GM21825 (cell line): Measurements from ENCODE around the gene TMEM240.
"Not testable (repeated sequence)": the region's sequence is repeated elsewhere in the genome, so short reads cannot be mapped to it uniquely, and the experiment has no call there.

Experiments used
- ATAC-seq: cut with Tn5 transposase; IDR thresholded peaks from one replicate; pipeline ENCODE4 v1.9.1; 2021; ENCODE audit warnings: mild to moderate bottlenecking, moderate library complexity; ENCODE audit not compliant: unreplicated experiment

The TMEM240 gene

DNA sequence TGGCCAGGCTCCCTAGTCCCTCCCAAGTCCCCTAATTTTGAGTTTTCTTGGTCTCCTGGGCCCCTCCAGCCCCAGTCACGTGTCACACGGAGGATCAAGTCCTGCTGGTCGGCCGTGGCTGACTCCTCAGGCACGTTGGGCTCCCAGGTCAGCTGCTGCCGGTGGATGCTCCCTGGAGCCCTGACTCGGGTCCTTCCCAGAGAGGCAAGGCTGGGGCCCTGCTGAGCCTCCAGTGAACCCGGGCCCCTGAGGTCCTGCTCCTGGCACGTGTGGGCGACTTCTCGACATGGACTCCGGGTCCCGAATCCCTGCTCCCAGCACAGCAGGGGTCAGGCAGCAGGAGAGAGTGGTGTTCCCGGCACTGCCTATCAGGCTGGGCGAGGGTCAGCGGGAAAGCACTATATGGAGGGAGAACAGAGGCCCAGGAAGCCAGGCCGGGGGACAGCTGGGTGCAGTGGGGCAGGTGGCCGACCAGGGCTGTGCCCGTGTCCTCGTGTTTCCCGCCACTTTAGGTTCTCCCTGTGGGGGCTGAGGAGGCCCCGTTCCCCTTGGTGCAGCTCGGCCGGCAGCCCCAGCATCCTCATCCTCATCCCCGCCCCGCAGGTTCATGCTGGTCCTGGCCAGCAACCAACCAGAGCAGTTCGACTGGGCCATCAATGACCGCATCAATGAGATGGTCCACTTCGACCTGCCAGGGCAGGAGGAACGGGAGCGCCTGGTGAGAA, 13.2 kb downstream of the TMEM240 start:
- no peak for ATAC-seq

DNA sequence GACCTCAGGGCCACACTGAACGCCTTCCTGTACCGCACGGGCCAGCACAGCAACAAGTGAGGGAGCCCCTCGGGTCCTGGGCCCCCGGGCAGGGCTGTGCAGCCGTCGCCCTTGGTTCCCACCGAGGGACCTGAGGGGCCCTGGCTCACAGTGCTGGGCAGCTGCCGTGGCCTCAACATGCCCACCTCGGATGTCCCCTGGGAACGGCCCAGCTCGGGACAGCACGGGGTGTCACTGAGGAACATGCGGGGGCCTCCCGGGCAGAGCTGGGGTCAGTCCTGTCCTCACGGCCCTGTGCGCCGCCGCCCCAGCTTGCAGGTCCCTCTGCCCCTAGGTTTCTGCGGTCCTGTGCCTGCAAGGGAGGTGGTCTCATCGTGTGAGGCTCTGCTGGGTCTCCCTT, 13.9 kb downstream of the TMEM240 start:
- ATAC-seq, result not testable (repeated sequence)

GRCh38 chr1:1524750-1525383, 15.6 kb downstream of the TMEM240 start:
- ATAC-seq, result not testable (repeated sequence)

DNA sequence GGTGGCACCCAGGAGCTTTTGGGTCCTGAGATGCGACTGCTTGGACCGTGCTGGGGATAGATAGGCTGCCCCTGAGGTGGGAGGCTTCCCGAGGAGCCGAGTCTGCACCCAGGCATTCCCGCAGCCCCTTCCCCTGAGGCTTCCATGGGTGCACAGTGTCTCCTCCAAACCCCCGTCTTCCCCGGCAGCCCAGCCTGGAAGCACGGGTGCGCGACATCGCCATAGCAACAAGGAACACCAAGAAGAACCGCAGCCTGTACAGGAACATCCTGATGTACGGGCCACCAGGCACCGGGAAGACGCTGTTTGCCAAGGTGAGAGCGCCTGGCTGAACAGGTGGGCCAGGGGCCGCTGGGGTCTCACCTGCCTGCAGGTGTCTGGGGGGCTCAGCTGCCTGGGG, 16.8 kb downstream of the TMEM240 start:
- ATAC-seq, result not testable (repeated sequence)

DNA sequence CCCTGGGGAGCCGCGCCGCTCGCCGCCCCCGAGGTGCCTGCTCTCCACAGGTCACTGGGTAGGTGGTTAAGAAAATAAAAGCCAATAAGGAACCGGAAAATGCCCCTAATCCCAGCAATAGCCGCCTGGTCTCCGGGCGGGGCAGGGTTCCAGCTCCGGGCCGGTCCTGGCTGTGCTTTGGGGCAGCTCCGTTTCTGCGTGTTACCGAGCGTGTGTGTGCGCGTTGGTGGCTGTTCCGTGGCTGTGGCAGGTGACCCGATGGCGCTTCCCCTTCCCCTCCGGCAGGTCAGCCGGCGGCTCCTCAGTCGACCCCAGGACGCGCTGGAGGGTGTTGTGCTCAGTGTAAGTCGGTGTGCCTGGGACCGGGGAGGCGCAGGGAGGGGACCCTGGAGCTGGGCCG, 17.2 kb downstream of the TMEM240 start:
- ATAC-seq, result not testable (repeated sequence)

DNA sequence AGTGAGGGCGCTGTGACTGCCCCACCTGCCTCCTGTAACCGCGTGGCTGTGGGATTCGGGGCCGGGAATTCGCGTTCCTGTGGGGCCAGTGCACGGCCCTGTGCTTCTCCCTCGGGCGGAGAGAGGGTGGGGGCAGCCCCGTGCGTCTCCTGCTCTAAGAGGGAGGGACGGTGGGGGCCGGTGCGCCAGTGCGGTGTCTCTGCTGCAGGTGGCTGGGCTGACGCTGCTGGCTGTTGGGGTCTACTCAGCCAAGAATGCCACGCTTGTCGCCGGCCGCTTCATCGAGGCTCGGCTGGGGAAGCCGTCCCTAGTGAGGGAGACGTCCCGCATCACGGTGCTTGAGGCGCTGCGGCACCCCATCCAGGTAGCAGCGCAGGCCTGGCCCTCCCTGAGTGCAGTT, 17.9 kb downstream of the TMEM240 start:
- ATAC-seq, result not testable (repeated sequence)

- ATAC-seq, result no peak
Observed at GRCh38 chr1:1521331-1521730, 19.1 kb downstream of the TMEM240 start.

DNA sequence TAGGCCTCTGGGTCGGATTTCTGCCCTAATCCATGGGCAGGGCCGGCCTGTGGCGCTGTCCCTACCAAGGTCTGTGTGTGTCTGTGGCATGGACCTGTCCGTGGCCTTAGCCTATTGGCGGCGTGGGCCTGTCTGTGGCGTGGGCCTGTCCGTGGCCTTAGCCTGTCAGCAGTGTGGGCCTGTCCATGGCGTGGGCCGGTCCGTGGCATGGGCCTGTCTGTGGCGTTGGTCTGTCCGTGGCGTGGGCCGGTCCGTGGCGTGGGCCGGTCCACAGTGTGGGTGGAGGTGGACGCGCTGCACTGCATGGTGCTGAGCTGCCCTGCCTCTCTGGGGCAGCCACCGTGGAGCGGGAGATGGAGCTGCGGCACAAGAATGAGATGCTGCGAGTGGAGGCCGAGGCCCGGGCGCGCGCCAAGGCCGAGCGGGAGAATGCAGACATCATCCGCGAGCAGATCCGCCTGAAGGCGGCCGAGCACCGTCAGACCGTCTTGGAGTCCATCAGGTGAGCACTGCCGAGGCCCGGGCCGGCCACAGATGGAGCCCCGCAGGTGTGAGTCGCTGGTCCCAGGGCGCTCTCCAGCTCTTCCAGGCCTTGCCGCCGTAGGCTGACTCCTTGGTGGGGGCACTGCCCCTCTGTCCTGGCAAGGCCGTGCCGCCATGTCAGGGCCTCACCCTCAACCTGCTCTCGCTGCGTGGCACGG, 20.5 kb downstream of the TMEM240 start:
- not testable (repeated sequence) for ATAC-seq

GRCh38 chr1:1518621-1519007, 21.8 kb downstream of the TMEM240 start:
- not testable (repeated sequence) for ATAC-seq

- ATAC-seq, result no peak
Observed at GRCh38 chr1:1517973-1518620, 22.3 kb downstream of the TMEM240 start.

DNA sequence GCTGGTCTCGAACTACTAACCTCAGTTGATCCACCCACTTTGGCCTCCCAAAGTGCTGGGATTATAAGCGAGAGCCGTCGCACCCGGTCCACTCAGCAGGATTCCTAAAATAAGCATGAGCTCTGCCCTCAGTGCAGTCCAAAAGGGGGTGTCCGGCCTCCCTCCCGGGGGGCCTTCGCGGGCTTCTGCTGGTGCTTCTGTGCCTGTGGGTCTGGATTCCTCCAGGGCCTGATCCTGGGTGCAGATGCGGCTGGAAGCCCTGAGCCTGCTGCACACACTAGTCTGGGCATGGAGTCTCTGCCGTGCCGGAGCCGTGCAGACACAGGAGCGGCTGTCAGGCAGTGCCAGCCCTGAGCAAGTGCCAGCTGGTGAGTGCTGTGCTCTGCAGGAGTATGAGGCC, 23.5 kb downstream of the TMEM240 start:
- not testable (repeated sequence) for ATAC-seq

DNA sequence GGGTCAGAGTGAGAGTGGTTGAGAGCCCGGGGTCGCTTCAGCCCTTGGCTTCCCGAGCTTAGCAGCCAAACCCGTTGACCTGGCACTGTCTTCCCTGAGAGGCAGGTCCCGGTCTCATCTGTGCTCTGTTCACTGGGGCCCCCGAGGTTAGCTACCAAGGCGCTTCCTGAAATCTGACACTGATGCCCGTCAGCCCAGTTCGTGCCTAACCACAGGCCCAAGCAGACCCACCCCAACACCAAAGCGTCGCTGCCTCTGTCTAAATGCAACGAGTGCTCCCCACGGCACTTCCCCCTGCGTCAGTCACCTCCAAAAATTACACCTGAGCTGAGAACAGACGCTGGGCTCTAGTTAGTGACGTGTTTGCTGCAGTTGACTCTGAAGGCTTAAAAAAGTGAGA, 26.0 kb downstream of the TMEM240 start:
- ATAC-seq, result not testable (repeated sequence)

GRCh38 chr1:1513675-1514074, 26.7 kb downstream of the TMEM240 start:
- ATAC-seq, result not testable (repeated sequence)

GRCh38 chr1:1512425-1512824, 28.0 kb downstream of the TMEM240 start:
- ATAC-seq, result peak; percentile 13

- peak; percentile 82 for ATAC-seq
Observed at GRCh38 chr1:1511533-1512285, 28.7 kb downstream of the TMEM240 start, which contains the start of gene ATAD3A. Gene ATAD3A, plus strand, starts transcription at chr1:1512162. Its CDS starts 107 bp downstream, at chr1:1512269.

GRCh38 chr1:1510912-1511532, 29.4 kb downstream of the TMEM240 start:
- no peak for ATAC-seq

GRCh38 chr1:1509465-1509850, 31.0 kb downstream of the TMEM240 start:
- ATAC-seq, result not testable (repeated sequence)

DNA sequence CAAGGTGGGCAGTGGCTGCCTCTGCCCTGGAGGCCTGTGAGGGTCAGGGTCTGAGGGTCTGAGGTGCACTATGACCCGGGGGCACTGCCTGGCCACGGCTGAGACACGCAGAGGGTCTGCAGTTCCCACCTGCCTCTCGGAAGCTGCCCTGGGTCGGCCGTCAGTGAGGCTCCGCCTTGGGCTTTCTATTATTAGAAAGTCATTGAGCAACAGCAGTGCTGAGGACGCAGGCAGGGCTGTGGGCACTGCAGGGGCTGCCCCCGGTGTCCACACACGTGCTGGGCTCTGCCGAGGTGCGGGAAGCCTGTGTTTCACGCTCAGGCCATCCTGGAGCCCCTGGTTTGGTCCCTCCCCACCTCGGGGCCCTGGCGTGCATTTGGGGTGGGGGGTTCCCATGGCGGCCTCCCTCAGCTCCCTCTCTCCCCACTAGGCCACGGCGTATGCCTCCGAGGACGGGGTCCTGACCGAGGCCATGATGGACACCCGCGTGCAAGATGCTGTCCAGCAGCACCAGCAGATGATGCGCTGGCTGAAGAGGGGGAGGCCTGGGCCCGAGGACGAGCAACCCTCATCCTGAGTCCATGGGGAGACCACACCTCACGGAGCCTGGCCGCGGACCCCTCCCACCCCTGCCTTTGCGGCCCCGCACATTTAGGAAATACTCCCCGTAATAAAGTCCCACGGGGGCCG, 31.5 kb downstream of the TMEM240 start:
- ATAC-seq, result not testable (repeated sequence)

- ATAC-seq, result no peak
Observed at GRCh38 chr1:1507305-1507704, 33.1 kb downstream of the TMEM240 start.
